Measurements from ENCODE around the gene MARCHF6. TPM values are rescaled to one million over a fixed set of nuclear protein-coding genes. Genes with fewer than 3 reads are reported as not detected.
"Not testable (repeated sequence)": the region's sequence is repeated elsewhere in the genome, so short reads cannot be mapped to it uniquely, and the experiment has no call there.

The MARCHF6 gene
- total RNA-seq, 1 experiment from 2014 or later: 28.7 TPM

- peak; percentile 46 for DNase-seq (ENCODE audit: low read depth)
These were observed 2.1 kb upstream of the MARCHF6 start for GRCh38 chr5:10351199-10351905.

GRCh38 chr5:10351919-10352318 lies 1.6 kb upstream of the MARCHF6 start:
- no peak for DNase-seq (ENCODE audit: low read depth)

- DNase-seq (ENCODE audit: low read depth): peak; percentile 61
These were observed 860 bp upstream of the MARCHF6 start for GRCh38 chr5:10352430-10353240.

- DNase-seq (ENCODE audit: low read depth): peak; percentile 38
These were observed 765 bp downstream of the MARCHF6 start for GRCh38 chr5:10354048-10354872.

- DNase-seq (ENCODE audit: low read depth): peak; percentile 19
These were observed 1.8 kb downstream of the MARCHF6 start for GRCh38 chr5:10355071-10355889.

GRCh38 chr5:10358999-10359398 lies 5.5 kb downstream of the MARCHF6 start:
- DNase-seq (ENCODE audit: low read depth): no peak

- no peak for DNase-seq (ENCODE audit: low read depth)
These were observed 7.2 kb downstream of the MARCHF6 start for GRCh38 chr5:10360686-10361085.

GRCh38 chr5:10363519-10364185 lies 10.2 kb downstream of the MARCHF6 start:
- DNase-seq (ENCODE audit: low read depth): no peak

GRCh38 chr5:10364186-10364689 lies 10.7 kb downstream of the MARCHF6 start:
- DNase-seq (ENCODE audit: low read depth): no peak

GRCh38 chr5:10365782-10366181 lies 12.3 kb downstream of the MARCHF6 start:
- DNase-seq (ENCODE audit: low read depth): no peak

- DNase-seq (ENCODE audit: low read depth): peak; percentile 54
These were observed 13.1 kb downstream of the MARCHF6 start for GRCh38 chr5:10366310-10367272.

- DNase-seq (ENCODE audit: low read depth): no peak
These were observed 14.1 kb downstream of the MARCHF6 start for GRCh38 chr5:10367579-10367978.

GRCh38 chr5:10370931-10371330 lies 17.4 kb downstream of the MARCHF6 start:
- DNase-seq (ENCODE audit: low read depth): no peak

GRCh38 chr5:10371369-10371768 lies 17.9 kb downstream of the MARCHF6 start:
- not testable (repeated sequence) for DNase-seq (ENCODE audit: low read depth)

- DNase-seq (ENCODE audit: low read depth): no peak
These were observed 19.5 kb downstream of the MARCHF6 start for GRCh38 chr5:10372726-10373709.

- no peak for DNase-seq (ENCODE audit: low read depth)
These were observed 20.8 kb downstream of the MARCHF6 start for GRCh38 chr5:10374046-10375022.

- not testable (repeated sequence) for DNase-seq (ENCODE audit: low read depth)
These were observed 21.7 kb downstream of the MARCHF6 start for GRCh38 chr5:10375146-10375545.
